GM23248 (cell line): ENCODE measurements around the gene GID4. TPM values are rescaled to one million over a fixed set of nuclear protein-coding genes. Genes with fewer than 3 reads are reported as not detected.

Source experiments
- DNase-seq: peaks from one replicate; pipeline ENCODE4 v3.0.0-alpha.2; 2015
- H2AFZ ChIP-seq: fragments of 200-600 bp; sonication (generic); 2 replicates; pipeline ENCODE4 v1.6.1; 2016; ENCODE audit warnings: antibody characterized with exemption
- H3F3A ChIP-seq: fragments of 200-600 bp; sonication (generic); 2 replicates; pipeline ENCODE4 v1.6.1; 2016; ENCODE audit warnings: mild to moderate bottlenecking, antibody characterized with exemption, mixed run types; ENCODE audit not compliant: insufficient read depth
- H3K27ac ChIP-seq: fragments of 200-600 bp; sonication (generic); 2 replicates; pipeline ENCODE4 v1.5.1; 2016; ENCODE audit warnings: mild to moderate bottlenecking
- H3K27me3 ChIP-seq: fragments of 200-600 bp; sonication (generic); replicated peaks from 2 replicates; pipeline ENCODE4 v1.6.1; 2016; ENCODE audit warnings: mild to moderate bottlenecking; ENCODE audit not compliant: insufficient read depth
- H3K36me3 ChIP-seq: fragments of 200-600 bp; sonication (generic); 2 replicates; pipeline ENCODE4 v1.6.1; 2016; ENCODE audit warnings: low read depth, mild to moderate bottlenecking
- H3K4me1 ChIP-seq: fragments of 200-600 bp; sonication (generic); 2 replicates; pipeline ENCODE4 v1.6.1; 2016; ENCODE audit warnings: mild to moderate bottlenecking; ENCODE audit not compliant: insufficient read depth
- H3K4me2 ChIP-seq: fragments of 200-600 bp; sonication (generic); one replicate; pipeline ENCODE4 v1.6.1; 2016; ENCODE audit warnings: mild to moderate bottlenecking; ENCODE audit not compliant: unreplicated experiment
- H3K4me3 ChIP-seq: fragments of 200-600 bp; sonication (generic); 2 replicates; pipeline ENCODE4 v1.5.1; 2016; ENCODE audit warnings: mild to moderate bottlenecking
- H3K79me2 ChIP-seq: fragments of 200-600 bp; sonication (generic); 2 replicates; pipeline ENCODE4 v1.6.1; 2016; ENCODE audit warnings: mild to moderate bottlenecking; ENCODE audit not compliant: insufficient read depth
- H3K9ac ChIP-seq: fragments of 200-600 bp; sonication (generic); 2 replicates; pipeline ENCODE4 v1.6.1; 2016; ENCODE audit warnings: mild to moderate bottlenecking
- H3K9me2 ChIP-seq: fragments of 200-600 bp; sonication (generic); 2 replicates; pipeline ENCODE4 v1.6.1; 2016; ENCODE audit warnings: mixed run types, mild to moderate bottlenecking, moderate library complexity; ENCODE audit not compliant: insufficient read depth
- H3K9me3 ChIP-seq: fragments of 200-600 bp; sonication (generic); one replicate; pipeline ENCODE4 v1.6.1; 2017; ENCODE audit warnings: low read depth
- H4K20me1 ChIP-seq: fragments of 200-600 bp; sonication (generic); 2 replicates; pipeline ENCODE4 v1.6.0; 2016; ENCODE audit not compliant: insufficient read depth
- EZH2 ChIP-seq: fragments of 200-600 bp; sonication (generic); IDR thresholded peaks from 2 replicates; pipeline ENCODE4 v1.6.1; 2018; ENCODE audit warnings: antibody characterized with exemption, mild to moderate bottlenecking; ENCODE audit not compliant: insufficient read depth, poor library complexity, severe bottlenecking
- EZH2phosphoT487 ChIP-seq: fragments of 200-600 bp; sonication (generic); IDR thresholded peaks from 2 replicates; pipeline ENCODE4 v1.6.1; 2018; ENCODE audit warnings: antibody characterized with exemption, moderate library complexity, mild to moderate bottlenecking, low read depth; ENCODE audit not compliant: insufficient read depth
- WGBS, 2 experiments: methylation state at CpG; one replicate each; pipeline ENCODE4 v1.1.6; 2015 to 2017; ENCODE audit warnings: low lambda C conversion rate in 2 of 2, low coverage in 1 of 2; ENCODE audit errors: missing lambda C conversion rate in 2 of 2; 5-methylcytosine and 5-hydroxymethylcytosine counted together
- in situ Hi-C: fragments of 300-500 bp; cut with MboI; formaldehyde crosslinking; loops from 2 replicates; pipeline ENCODE4 v1.15.0; 2020
- polyA plus RNA-seq: library from polyadenylated mRNA; unstranded; fragments of >200 nt; fragmentation: Nextera tagmentation; extraction: Ambion mirVana; gene quantifications from 2 replicates; pipeline ENCODE4 v1.2.1, GENCODE V29; 2016
- total RNA-seq: library from RNA; depleted of rRNA; stranded (reverse); fragments of >200 nt; shearing (Covaris generic); gene quantifications from 2 replicates; pipeline ENCODE4 v1.2.3, GENCODE V29; 2014

GID4 gene
- total and polyA plus RNA-seq, 2 experiments from 2014 or later, result 7.2 to 10.2 TPM

DNA sequence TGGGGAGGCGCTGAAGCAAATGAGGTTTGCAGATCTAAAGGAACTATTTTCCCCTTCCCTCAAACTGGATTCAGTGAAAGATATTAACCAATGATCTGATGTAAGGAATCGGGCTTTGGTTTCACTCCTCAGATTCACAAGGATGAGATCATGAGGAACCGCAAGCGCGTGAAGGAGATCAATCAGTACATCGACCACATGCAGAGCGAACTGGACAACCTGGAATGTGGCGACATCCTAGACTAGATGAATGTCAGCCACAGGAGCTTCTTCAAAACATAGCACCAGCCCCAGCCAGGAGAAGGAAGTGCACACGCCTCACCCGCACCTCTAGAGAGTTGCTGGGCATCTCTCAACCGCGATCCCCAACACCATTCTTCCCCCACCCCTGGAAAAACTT is 22.8 kb upstream of the GID4 start:
- H3K79me2 ChIP-seq, result no peaks in the 10 kb centered on the region
- no peak overlapping the region for H3K4me2 ChIP-seq
- H3K4me3 ChIP-seq, result no peak overlapping the region
- H3K9ac ChIP-seq, result no peak overlapping the region
- TF ChIP-seq EZH2 (no peak), EZH2phosphoT487 (no peak)
- no peaks in the 10 kb centered on the region for H3K27me3 ChIP-seq
- 94 to 97% methylated on average over 12 of the region's 12 CpGs for WGBS, 2 experiments
- no peak for DNase-seq
- H3K9me3 ChIP-seq, result no peaks in the 10 kb centered on the region
- no peaks in the 10 kb centered on the region; the same call in 1 of the 2 replicates for H3K4me1 ChIP-seq
- H2AFZ ChIP-seq, result no peak overlapping the region
- H3K36me3 ChIP-seq, result no peaks in the 10 kb centered on the region
- H3K27ac ChIP-seq, result no peak overlapping the region
- in situ Hi-C loops, result no loop called here
- no peaks in the 10 kb centered on the region for H4K20me1 ChIP-seq
- no peaks in the 10 kb centered on the region for H3K9me2 ChIP-seq
- H3F3A ChIP-seq, result no peaks in the 10 kb centered on the region

DNA sequence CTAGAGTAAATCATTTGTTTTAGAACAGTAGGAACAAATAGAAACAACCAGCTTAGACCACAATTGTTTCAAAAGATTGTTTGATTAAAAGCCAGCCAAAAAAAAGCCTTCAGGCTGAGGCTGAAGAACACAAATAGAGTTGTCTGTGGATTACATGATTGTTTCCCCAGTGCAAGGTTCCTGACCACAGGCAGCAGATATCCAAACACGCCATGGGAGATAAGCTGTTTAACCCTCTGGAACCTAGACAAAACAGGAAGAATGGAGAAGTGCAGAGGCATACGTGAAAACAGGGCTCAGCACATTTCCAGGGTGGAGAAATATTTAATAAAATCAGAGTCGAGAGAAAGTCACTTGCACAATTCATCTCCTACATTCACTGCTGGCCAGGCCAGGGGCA is 21.2 kb upstream of the GID4 start:
- Histone ChIP-seq H3F3A (no peaks in the 10 kb centered on the region), H3K27ac (no peak overlapping the region), H3K27me3 (no peaks in the 10 kb centered on the region), H3K4me3 (no peak overlapping the region), H2AFZ (no peak overlapping the region), H3K9me2 (no peaks in the 10 kb centered on the region), H3K9me3 (no peaks in the 10 kb centered on the region), H3K79me2 (no peaks in the 10 kb centered on the region), H3K9ac (no peak overlapping the region), H4K20me1 (no peaks in the 10 kb centered on the region), H3K4me2 (no peak overlapping the region), H3K4me1 (no peaks in the 10 kb centered on the region; the same call in 1 of the 2 replicates), H3K36me3 (no peaks in the 10 kb centered on the region)
- 71 to 72% methylated on average over 3 of the region's 3 CpGs for WGBS, 2 experiments
- in situ Hi-C loops, result no loop called here
- TF ChIP-seq EZH2phosphoT487 (no peak), EZH2 (no peak)
- no peak for DNase-seq

- no peaks in the 10 kb centered on the region for H3K27me3 ChIP-seq
- no peaks in the 10 kb centered on the region for H3K9me3 ChIP-seq
- H3K4me1 ChIP-seq, result no peaks in the 10 kb centered on the region; the same call in 1 of the 2 replicates
- H3K4me2 ChIP-seq, result no peak overlapping the region
- H4K20me1 ChIP-seq, result no peaks in the 10 kb centered on the region
- no peaks in the 10 kb centered on the region for H3K9me2 ChIP-seq
- in situ Hi-C loops, result no loop called here
- no peak overlapping the region for H3K9ac ChIP-seq
- TF ChIP-seq EZH2 (no peak), EZH2phosphoT487 (no peak)
- H3K4me3 ChIP-seq, result no peak overlapping the region
- H2AFZ ChIP-seq, result no peak overlapping the region
- no peak overlapping the region for H3K27ac ChIP-seq
- WGBS, 2 experiments, result 94 to 95% methylated on average over 15 of the region's 15 CpGs
- H3K79me2 ChIP-seq, result no peaks in the 10 kb centered on the region
- no peaks in the 10 kb centered on the region for H3K36me3 ChIP-seq
- no peak for DNase-seq
- H3F3A ChIP-seq, result no peaks in the 10 kb centered on the region
Observed at GRCh38 chr17:18018411-18018921, 20.7 kb upstream of the GID4 start.

DNA sequence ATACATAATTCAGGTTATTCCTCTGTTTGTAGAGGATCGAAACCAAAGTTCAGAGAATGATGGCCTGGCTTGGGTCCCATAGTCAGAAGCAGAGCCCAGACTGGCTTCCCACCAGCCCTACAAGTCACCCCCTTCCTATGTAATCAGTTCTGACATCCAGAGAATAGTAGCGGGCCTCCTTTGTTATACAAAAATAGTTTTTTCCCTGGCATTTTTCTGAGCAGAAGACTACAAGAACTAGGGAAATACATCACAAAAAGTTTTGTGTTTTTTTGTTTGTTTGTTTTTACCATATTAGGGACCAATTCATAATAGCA is 19.4 kb upstream of the GID4 start:
- Histone ChIP-seq H3K4me2 (no peak overlapping the region), H3K9me2 (no peaks in the 10 kb centered on the region), H3K27me3 (no peaks in the 10 kb centered on the region), H3K79me2 (no peaks in the 10 kb centered on the region), H3K36me3 (no peaks in the 10 kb centered on the region), H3K9me3 (no peaks in the 10 kb centered on the region), H2AFZ (no peak overlapping the region), H3F3A (no peaks in the 10 kb centered on the region), H4K20me1 (no peaks in the 10 kb centered on the region), H3K9ac (no peak overlapping the region), H3K4me3 (no peak overlapping the region), H3K27ac (no peak overlapping the region), H3K4me1 (no peaks in the 10 kb centered on the region; the same call in 1 of the 2 replicates)
- WGBS, 2 experiments, result 69 to 77% methylated on average over 2 of the region's 2 CpGs
- no peak for DNase-seq
- TF ChIP-seq EZH2 (no peak), EZH2phosphoT487 (no peak)
- in situ Hi-C loops, result loop anchor here (10.0 kb wide), 1 partner anchor 125 kb away; no protein-coding TSS in a partner anchor

- Histone ChIP-seq H3K4me3 (no peak overlapping the region), H3K36me3 (no peaks in the 10 kb centered on the region), H3K9ac (no peak overlapping the region), H3K9me3 (no peaks in the 10 kb centered on the region), H3K79me2 (no peaks in the 10 kb centered on the region), H3K4me2 (no peak overlapping the region), H3K27ac (no peak overlapping the region), H3F3A (peaks cover 2% of the 10 kb centered on the region; the same call in 1 of the 2 replicates), H3K27me3 (no peaks in the 10 kb centered on the region), H3K4me1 (peaks cover 9% of the 10 kb centered on the region), H4K20me1 (no peaks in the 10 kb centered on the region), H3K9me2 (no peaks in the 10 kb centered on the region), H2AFZ (no peak overlapping the region)
- WGBS, 2 experiments, result 96 to 99% methylated on average over 6 of the region's 6 CpGs
- TF ChIP-seq EZH2 (no peak), EZH2phosphoT487 (no peak)
- in situ Hi-C loops, result loop anchor here (10.0 kb wide), 1 partner anchor 126 kb away; no protein-coding TSS in a partner anchor
- DNase-seq, result no peak
Observed at GRCh38 chr17:18020971-18021370, 18.2 kb upstream of the GID4 start.
